GM12878 (cell line): ENCODE results near the gene INSIG1. TPM values are rescaled to one million over a fixed set of nuclear protein-coding genes. Genes with fewer than 3 reads are reported as not detected.

Experiments used
- ATAC-seq: fragments of 200-7000 bp; cut with Tn5 transposase; 3 replicates; pipeline ENCODE4 v1.9.1; 2020; ENCODE audit warnings: mild to moderate bottlenecking, moderate library complexity
- BruUV-seq: library from RNA; stranded (reverse); fragments of 400-500 nt; replicated peaks from 2 replicates; lab custom pipeline; 2021; lab: Mats Ljungman, UMichigan
- CTCF ChIA-PET: fragments of 300-600 bp; sonication (Branson Sonifier 250); formaldehyde crosslinking; extraction: SDS; loops from one replicate; lab custom pipeline; 2021; ENCODE audit warnings: inconsistent platforms; lab: Yijun Ruan, JAX
- POLR2A ChIA-PET: fragments of 350-600 bp; formaldehyde crosslinking; extraction: SDS; loops from one replicate; lab custom pipeline; 2021; ENCODE audit warnings: inconsistent platforms; lab: Charles Lee
- RAD21 ChIA-PET: fragments of 300-600 bp; sonication (Branson Sonifier 250); formaldehyde crosslinking; loops from one replicate; lab custom pipeline; 2023; ENCODE audit warnings: antibody characterized with exemption; ENCODE audit not compliant: unreplicated experiment; lab: Charles Lee
- SMC1A ChIA-PET: fragments of 300-600 bp; sonication (Branson Sonifier 250); formaldehyde crosslinking; loops from one replicate; lab custom pipeline; 2023; ENCODE audit not compliant: unreplicated experiment, uncharacterized antibody; lab: Charles Lee
- DNase-seq: peaks from one replicate; pipeline ENCODE4 v3.0.0-alpha.2; 2011; ENCODE audit warnings: low read depth, low spot score
- FAIRE-seq: peaks from 3 replicates; lab custom pipeline; 2011; peaks lifted over from hg19 to GRCh38; lab: Jason Lieb, UNC
- H2AFZ ChIP-seq: 2 replicates; pipeline ENCODE4 v1.6.0; 2011; ENCODE audit warnings: low read depth, low read length, control low read depth; ENCODE audit not compliant: control insufficient read depth
- H3K27ac ChIP-seq: 2 replicates; pipeline ENCODE4 v1.5.1; 2011; ENCODE audit warnings: control low read depth; ENCODE audit not compliant: control insufficient read depth, insufficient read depth
- H3K27me3 ChIP-seq, 2 experiments: replicated peaks in 1 of 2; 2 replicates each; pipeline versions ENCODE4 v1.6.0 to v1.6.1; 2011; ENCODE audit warnings: low read length in 1 of 2; ENCODE audit not compliant: control insufficient read depth in 2 of 2, insufficient read depth in 2 of 2
- H3K36me3 ChIP-seq, 2 experiments: 2 replicates each; pipeline ENCODE4 v1.5.1; 2011; ENCODE audit warnings: low read length in 1 of 2; ENCODE audit not compliant: control insufficient read depth in 2 of 2, insufficient read depth in 2 of 2
- H3K4me1 ChIP-seq: 2 replicates; pipeline ENCODE4 v1.6.1; 2011; ENCODE audit warnings: mild to moderate bottlenecking, low read length, moderate library complexity, mixed read lengths; ENCODE audit not compliant: control insufficient read depth, insufficient read depth
- H3K4me2 ChIP-seq: 2 replicates; pipeline ENCODE4 v1.6.0; 2011; ENCODE audit warnings: control low read depth; ENCODE audit not compliant: control insufficient read depth, insufficient read depth
- H3K4me3 ChIP-seq: fragments of 200-600 bp; sonication (generic); 2 replicates; pipeline ENCODE4 v1.5.1; 2016
- H3K79me2 ChIP-seq: 2 replicates; pipeline ENCODE4 v1.6.0; 2011; ENCODE audit warnings: low read length; ENCODE audit not compliant: control insufficient read depth, insufficient read depth
- H3K9ac ChIP-seq: 2 replicates; pipeline ENCODE4 v1.8.0; 2011; ENCODE audit warnings: low read length, control low read depth, mixed read lengths; ENCODE audit not compliant: control insufficient read depth, insufficient read depth
- H3K9me3 ChIP-seq: replicated peaks from 3 replicates; pipeline ENCODE4 v1.5.1; 2011; ENCODE audit warnings: mild to moderate bottlenecking, low read length; ENCODE audit not compliant: control insufficient read depth, insufficient read depth
- H4K20me1 ChIP-seq: 2 replicates; pipeline ENCODE4 v1.6.0; 2011; ENCODE audit not compliant: control insufficient read depth, insufficient read depth
- CTCF ChIP-seq, 3 experiments: IDR thresholded peaks in 2 of 3; conservative IDR thresholded peaks in 1 of 3; 2 replicates each; pipeline ENCODE4 v1.5.1; 2011; ENCODE audit warnings: low read depth in 3 of 3, low read length in 3 of 3, mild to moderate bottlenecking in 3 of 3, control low read depth in 2 of 3, moderate library complexity in 2 of 3, inconsistent platforms in 1 of 3, mixed read lengths in 1 of 3; ENCODE audit not compliant: control insufficient read depth in 2 of 3, insufficient read depth in 1 of 3; ENCODE audit errors: extremely low read depth in 1 of 3
- RAD21 ChIP-seq: IDR thresholded peaks from 2 replicates; pipeline ENCODE4 v1.6.1; 2011; ENCODE audit warnings: mild to moderate bottlenecking, low read depth, low read length, moderate library complexity; ENCODE audit not compliant: insufficient read depth
- STAT3 ChIP-seq: IDR thresholded peaks from 2 replicates; pipeline ENCODE4 v1.6.1; 2011; ENCODE audit warnings: low read depth, low read length, improper control_type of control experiment
- ZNF207 ChIP-seq: fragments of 450-650 bp; IDR thresholded peaks from 2 replicates; pipeline ENCODE4 v1.6.1; 2014; ENCODE audit warnings: antibody characterized with exemption, mild to moderate bottlenecking, borderline replicate concordance
- WGBS: methylation state at CpG from one replicate; pipeline ENCODE4 v1.1.6; 2016; ENCODE audit warnings: low lambda C conversion rate; ENCODE audit not compliant: insufficient replicate concordance, insufficient coverage; ENCODE audit errors: missing lambda C conversion rate; 5-methylcytosine and 5-hydroxymethylcytosine counted together
- in situ Hi-C: fragments of 300-500 bp; cut with MboI; formaldehyde crosslinking; loops from 9 replicates; pipeline ENCODE4 v1.14.3; 2018; ENCODE audit warnings: mixed read lengths
- intact Hi-C: fragments of 100-400 bp; cut with micrococcal nuclease; formaldehyde crosslinking; loops from one replicate; pipeline ENCODE4 v1.14.2; 2022; ENCODE audit not compliant: unreplicated experiment
- polyA plus RNA-seq, 11 experiments: library from polyadenylated mRNA; depleted of rRNA in 4 of 11; unstranded in 6 of 11; stranded (reverse) in 5 of 11; fragments of >200 nt; fragmentation: Nextera tagmentation in 4 of 11; fragmentation: Illumina TruSeq in 1 of 11; extraction: Ambion mirVana in 4 of 11; extraction: Trizol in 1 of 11; gene quantifications; 1 replicate in 1 of 11; 2 replicates in 10 of 11; pipeline versions ENCODE4 v1.2.1 to v1.2.3, GENCODE V29; 2011 to 2016; ENCODE audit warnings: inconsistent platforms in 2 of 11, missing spikeins in 2 of 11, low read depth in 1 of 11
- total RNA-seq, 4 experiments: library from RNA; depleted of rRNA in 3 of 4; stranded (reverse); fragments of >200 nt in 3 of 4; fragmentation: Illumina TruSeq in 1 of 4; extraction: Trizol in 1 of 4; gene quantifications; 2 replicates each; pipeline versions ENCODE4 v1.2.1 to v1.2.3, GENCODE V29; 2013 to 2021
- TF ChIP-seq, protein P1 (sequence below): fragments of 450-650 bp; IDR thresholded peaks from 2 replicates; pipeline ENCODE4 v1.6.1; 2017; ENCODE audit warnings: borderline replicate concordance

Gene INSIG1
- total and polyA plus RNA-seq, 10 of the 15 experiments (the other 5 are each of a cell fraction or from before 2014, with no cell fraction given), result 29.6 to 168 (median 91.1) TPM

GRCh38 chr7:155356323-155357105 lies 58.8 kb downstream of the INSIG1 start:
- FAIRE-seq (no peak), ATAC-seq (0 out of 3 replicates have a peak, but pooled peaks have one; percentile 35), DNase-seq (no peak)
- in situ Hi-C loops (no loop called here), intact Hi-C loops (no loop called here)
- H4K20me1 ChIP-seq, result no peaks in the 10 kb centered on the region
- no peaks in the 10 kb centered on the region; a peak in 1 of 4 replicates for H3K27me3 ChIP-seq
- H3K4me2 ChIP-seq, result no peak overlapping the region
- CTCF ChIA-PET, result interaction anchor here (0.9 to 1.5 kb wide), 4 partner anchors 11 to 428 kb away, joined by 3 to 4 read pairs (median 4); no protein-coding TSS in a partner anchor
- H3K36me3 ChIP-seq, result no peaks in the 10 kb centered on the region
- no peaks in the 10 kb centered on the region for H3K9me3 ChIP-seq
- no peak overlapping the region for H3K9ac ChIP-seq
- TF ChIP-seq, protein P1, sequence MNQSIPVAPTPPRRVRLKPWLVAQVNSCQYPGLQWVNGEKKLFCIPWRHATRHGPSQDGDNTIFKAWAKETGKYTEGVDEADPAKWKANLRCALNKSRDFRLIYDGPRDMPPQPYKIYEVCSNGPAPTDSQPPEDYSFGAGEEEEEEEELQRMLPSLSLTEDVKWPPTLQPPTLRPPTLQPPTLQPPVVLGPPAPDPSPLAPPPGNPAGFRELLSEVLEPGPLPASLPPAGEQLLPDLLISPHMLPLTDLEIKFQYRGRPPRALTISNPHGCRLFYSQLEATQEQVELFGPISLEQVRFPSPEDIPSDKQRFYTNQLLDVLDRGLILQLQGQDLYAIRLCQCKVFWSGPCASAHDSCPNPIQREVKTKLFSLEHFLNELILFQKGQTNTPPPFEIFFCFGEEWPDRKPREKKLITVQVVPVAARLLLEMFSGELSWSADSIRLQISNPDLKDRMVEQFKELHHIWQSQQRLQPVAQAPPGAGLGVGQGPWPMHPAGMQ, result no peak
- peak; percentile 18; the same call in 1 of the 2 replicates for TF ChIP-seq RAD21
- no peak for TF ChIP-seq ZNF207
- TF ChIP-seq CTCF (IDR thresholded peaks at IDR 0.05 in 2 of 3, conservative IDR thresholded peaks at IDR 0.05 in 1 of 3; ENCODE audit: control insufficient read depth in 2 of 3, extremely low read depth in 1 of 3, insufficient read depth in 1 of 3, low read depth in 3 of 3, low read length in 3 of 3), result peak; percentile 11 to 25 (median 22); a peak in 2 of 6 replicates
- TF ChIP-seq STAT3, result no peak
- no peaks in the 10 kb centered on the region for H3K79me2 ChIP-seq
- BruUV-seq, result no TSS peak
- POLR2A ChIA-PET, result no interaction called here
- no peak overlapping the region for H3K27ac ChIP-seq
- WGBS, result 36% methylated on average over 12 of the region's 14 CpGs
- SMC1A ChIA-PET, result no interaction called here
- no peak overlapping the region for H2AFZ ChIP-seq
- H3K4me3 ChIP-seq, result no peak overlapping the region
- RAD21 ChIA-PET, result interaction anchor here (2.3 to 2.4 kb wide), 2 partner anchors 12 to 429 kb away, joined by 5 to 7 read pairs; no protein-coding TSS in a partner anchor
- no peaks in the 10 kb centered on the region for H3K4me1 ChIP-seq
